ENCODE measurements around the gene UBXN6. TPM values are rescaled to one million over a fixed set of nuclear protein-coding genes. Genes with fewer than 3 reads are reported as not detected.

Gene UBXN6
- total RNA-seq, 4 donors from 2014 or later, result 93.8 to 230 (median 114) TPM

- no peak for DNase-seq
- H3K9me3 ChIP-seq, result no peaks in the 10 kb centered on the region
- H3K36me3 ChIP-seq, result peaks cover 0 to 8% of the 10 kb centered on the region in 2 donors
- intact Hi-C loops (cut with DNase I; ENCODE audit: low total_unique reads) (no loop called here), in situ Hi-C loops (cut with MboI; ENCODE audit: low sequenced_read_pairs in 4 of 4) (no loop called here)
- peaks cover 16 to 18% of the 10 kb centered on the region in 2 donors for H3K4me1 ChIP-seq
- H3K4me3 ChIP-seq, result peak within 1 kb of the TSS; percentile 68 to 85 (median 77)
- H3K27me3 ChIP-seq, result no peaks in the 10 kb centered on the region
- no peak for ATAC-seq
- peak within 1 kb of the TSS; percentile 80 to 95 (median 90) for H3K27ac ChIP-seq
- TF ChIP-seq CTCF (IDR thresholded peaks at IDR 0.05 in 4 of 5, conservative IDR thresholded peaks at IDR 0.05 in 1 of 5) (no peak), POLR2A (IDR thresholded peaks at IDR 0.05) (no peak)
Measured at GRCh38 chr19:4472174-4472974, 14.8 kb upstream of the UBXN6 start, which contains the start of gene HDGFL2. HDGFL2 (plus strand) TSS chr19:4472297; CDS start chr19:4472351, 54 bp downstream.

- peaks cover 16 to 18% of the 10 kb centered on the region in 2 donors for H3K4me1 ChIP-seq
Measured at GRCh38 chr19:4471403-4472173, 14.0 kb upstream of the UBXN6 start.

DNA sequence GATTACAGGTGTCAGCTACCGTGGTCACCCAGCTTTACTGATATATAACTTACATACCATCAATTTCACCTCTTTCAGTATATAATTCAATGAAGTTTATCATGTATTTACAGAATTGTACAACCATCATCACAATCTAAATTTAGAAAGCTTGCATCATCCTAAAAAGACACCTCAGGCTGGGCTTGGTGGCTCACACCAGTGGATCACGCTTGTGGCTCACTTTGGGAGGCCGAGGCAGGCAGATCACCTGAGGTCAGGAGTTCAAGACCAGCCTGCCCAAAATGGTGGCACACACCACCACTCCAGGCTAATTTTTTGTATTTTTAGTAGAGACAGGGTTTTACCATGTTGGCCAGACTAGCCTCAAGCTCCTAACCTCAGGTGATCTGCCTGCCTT, 10.2 kb upstream of the UBXN6 start:
- H3K4me1 ChIP-seq, result peaks cover 8% of the 10 kb centered on the region in 2 donors
- H3K9me3 ChIP-seq, result no peaks in the 10 kb centered on the region
- no peak for TF ChIP-seq POLR2A (IDR thresholded peaks at IDR 0.05)
- no peak for TF ChIP-seq CTCF (IDR thresholded peaks at IDR 0.05 in 4 of 5, conservative IDR thresholded peaks at IDR 0.05 in 1 of 5)
- no peak for ATAC-seq
- no peak overlapping the region for H3K4me3 ChIP-seq
- no peaks in the 10 kb centered on the region for H3K36me3 ChIP-seq
- intact Hi-C loops (cut with DNase I; ENCODE audit: low total_unique reads), result no loop called here
- no peak overlapping the region for H3K27ac ChIP-seq
- in situ Hi-C loops (cut with MboI; ENCODE audit: low sequenced_read_pairs in 4 of 4), result no loop called here
- no peak for DNase-seq
- no peaks in the 10 kb centered on the region for H3K27me3 ChIP-seq

More at GRCh38 chr19:4471403-4472173, 14.0 kb upstream of the UBXN6 start:
- H3K36me3 ChIP-seq, result no peaks in the 10 kb centered on the region
- H3K9me3 ChIP-seq, result no peaks in the 10 kb centered on the region
- no peaks in the 10 kb centered on the region for H3K27me3 ChIP-seq
- in situ Hi-C loops (cut with MboI; ENCODE audit: low sequenced_read_pairs in 4 of 4) (no loop called here), intact Hi-C loops (cut with DNase I; ENCODE audit: low total_unique reads) (loop anchor here (1.0 kb wide), 1 partner anchor 14 kb away; the partner anchor contains the start of gene UBXN6)
- peak; percentile 96 to 97 for ATAC-seq
- peak; percentile 99 to 100 for DNase-seq
- peak overlapping the region; percentile 57 to 85 (median 76) for H3K4me3 ChIP-seq
- TF ChIP-seq POLR2A (IDR thresholded peaks at IDR 0.05), result peak; percentile 45 to 84
- TF ChIP-seq CTCF (IDR thresholded peaks at IDR 0.05 in 4 of 5, conservative IDR thresholded peaks at IDR 0.05 in 1 of 5), result no peak
- peak overlapping the region; percentile 80 to 95 (median 90) for H3K27ac ChIP-seq

DNA sequence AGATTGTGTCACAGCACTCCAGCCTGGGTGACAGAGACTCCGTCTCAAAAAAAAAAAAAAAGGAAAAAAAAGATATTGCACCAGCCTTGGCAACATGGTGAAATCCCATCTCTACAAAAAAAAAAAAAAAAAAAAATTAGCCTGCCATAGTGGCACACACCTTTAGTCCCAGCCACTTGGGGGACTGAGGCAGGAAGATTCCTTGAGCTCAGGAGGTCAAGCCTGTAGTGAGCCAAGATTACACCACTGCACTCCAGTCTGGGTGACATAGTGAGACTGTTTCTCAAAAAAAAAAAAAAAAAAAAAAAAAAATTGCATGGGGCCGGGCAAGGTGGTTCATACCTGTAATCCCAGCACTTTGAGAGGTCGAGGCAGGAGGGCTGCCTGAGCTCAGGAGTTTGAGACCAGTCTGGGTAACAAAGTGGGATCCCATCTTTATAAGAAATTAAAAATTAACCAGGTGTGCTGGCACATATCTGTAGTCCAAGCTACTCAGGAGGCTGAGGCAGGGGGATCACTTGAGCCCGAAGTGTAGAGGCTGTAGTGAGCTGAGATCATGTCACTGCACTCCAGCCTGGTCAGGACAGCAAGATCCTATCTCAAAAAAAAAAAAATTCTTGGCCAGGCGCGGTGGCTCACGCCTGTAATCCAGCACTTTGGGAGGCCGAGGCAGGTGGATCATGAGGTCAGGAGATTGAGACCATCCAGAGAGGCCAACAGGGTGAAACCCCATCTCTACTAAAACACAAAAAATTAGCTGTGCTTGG, 7.4 kb upstream of the UBXN6 start:
- intact Hi-C loops (cut with DNase I; ENCODE audit: low total_unique reads) (no loop called here), in situ Hi-C loops (cut with MboI; ENCODE audit: low sequenced_read_pairs in 4 of 4) (no loop called here)
- Histone ChIP-seq H3K27me3 (no peaks in the 10 kb centered on the region), H3K27ac (no peak overlapping the region), H3K4me1 (no peaks in the 10 kb centered on the region), H3K4me3 (no peak overlapping the region), H3K36me3 (no peaks in the 10 kb centered on the region), H3K9me3 (no peaks in the 10 kb centered on the region)
- DNase-seq (no peak), ATAC-seq (no peak)
- TF ChIP-seq POLR2A (IDR thresholded peaks at IDR 0.05) (no peak), CTCF (IDR thresholded peaks at IDR 0.05 in 4 of 5, conservative IDR thresholded peaks at IDR 0.05 in 1 of 5) (no peak)

Data from gastrocnemius medialis (tissue), 4 donors.